DMS79 treated with DMSO at 0.1 percent for 48 hours (cell line): ENCODE measurements around the gene NDEL1.

Source experiments
- DNase-seq: peaks from one replicate; lab custom pipeline; 2025; lab: John Stamatoyannopoulos, UW

Gene NDEL1

DNA sequence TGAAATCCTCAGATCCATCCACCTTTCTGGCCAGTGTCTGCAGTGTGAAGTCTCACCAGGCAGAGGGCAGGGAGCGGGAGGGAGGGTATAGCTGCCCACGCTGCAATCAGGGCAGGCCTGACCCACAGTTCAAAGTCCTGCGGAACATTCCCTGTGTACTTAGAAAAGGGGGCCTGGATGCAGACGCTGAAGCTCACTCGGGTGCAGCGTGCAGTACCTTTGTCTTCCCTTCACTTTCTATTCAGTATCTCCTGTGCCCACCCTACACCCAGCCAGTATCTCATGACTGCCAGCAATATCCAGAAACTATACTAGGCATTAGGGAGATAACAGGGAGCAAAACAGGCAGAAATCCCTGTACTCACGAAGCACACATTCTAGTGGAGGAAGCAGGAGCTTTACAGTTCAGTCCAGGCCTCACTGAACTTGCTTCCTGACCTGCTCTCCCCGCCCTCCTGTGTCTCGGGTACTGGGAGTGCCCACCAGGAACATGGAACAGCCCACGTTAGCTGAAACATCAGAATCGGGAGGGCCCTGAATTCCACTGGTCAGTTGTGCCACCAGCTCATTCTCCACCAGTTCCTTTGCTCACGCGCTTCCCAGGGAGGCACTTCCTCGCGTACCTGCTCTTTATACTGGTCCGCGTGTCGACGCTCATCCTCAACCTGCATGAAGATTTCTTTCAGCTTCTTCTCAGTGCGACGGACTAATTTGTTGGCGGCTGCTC, 42.2 kb downstream of the NDEL1 start:
- no peak for DNase-seq

DNA sequence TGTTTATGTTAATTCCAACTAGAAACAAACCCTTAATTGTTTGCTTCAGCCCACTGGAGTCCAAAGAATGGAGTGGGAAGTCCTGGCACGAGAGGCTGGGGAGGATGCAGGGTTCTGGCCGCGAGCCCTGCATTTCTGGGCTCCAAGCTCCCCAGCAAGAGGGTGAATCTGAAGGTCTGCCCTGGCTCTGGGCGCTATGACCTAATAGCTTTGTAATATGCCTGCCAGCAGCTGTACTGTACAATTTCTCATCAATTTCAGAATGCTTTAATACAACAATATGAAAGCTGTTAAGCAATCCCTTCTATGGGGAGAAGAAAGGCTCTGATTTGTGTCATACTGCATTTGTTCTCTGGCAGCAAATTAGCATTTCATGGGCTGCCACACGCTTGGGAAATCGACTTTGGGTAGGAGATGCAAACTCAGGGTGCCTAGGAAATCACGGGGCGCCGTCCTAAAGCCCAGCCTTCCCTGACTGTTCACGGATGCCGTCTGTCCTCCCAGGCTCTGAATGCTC, 43.8 kb downstream of the NDEL1 start:
- DNase-seq, result no peak

DNA sequence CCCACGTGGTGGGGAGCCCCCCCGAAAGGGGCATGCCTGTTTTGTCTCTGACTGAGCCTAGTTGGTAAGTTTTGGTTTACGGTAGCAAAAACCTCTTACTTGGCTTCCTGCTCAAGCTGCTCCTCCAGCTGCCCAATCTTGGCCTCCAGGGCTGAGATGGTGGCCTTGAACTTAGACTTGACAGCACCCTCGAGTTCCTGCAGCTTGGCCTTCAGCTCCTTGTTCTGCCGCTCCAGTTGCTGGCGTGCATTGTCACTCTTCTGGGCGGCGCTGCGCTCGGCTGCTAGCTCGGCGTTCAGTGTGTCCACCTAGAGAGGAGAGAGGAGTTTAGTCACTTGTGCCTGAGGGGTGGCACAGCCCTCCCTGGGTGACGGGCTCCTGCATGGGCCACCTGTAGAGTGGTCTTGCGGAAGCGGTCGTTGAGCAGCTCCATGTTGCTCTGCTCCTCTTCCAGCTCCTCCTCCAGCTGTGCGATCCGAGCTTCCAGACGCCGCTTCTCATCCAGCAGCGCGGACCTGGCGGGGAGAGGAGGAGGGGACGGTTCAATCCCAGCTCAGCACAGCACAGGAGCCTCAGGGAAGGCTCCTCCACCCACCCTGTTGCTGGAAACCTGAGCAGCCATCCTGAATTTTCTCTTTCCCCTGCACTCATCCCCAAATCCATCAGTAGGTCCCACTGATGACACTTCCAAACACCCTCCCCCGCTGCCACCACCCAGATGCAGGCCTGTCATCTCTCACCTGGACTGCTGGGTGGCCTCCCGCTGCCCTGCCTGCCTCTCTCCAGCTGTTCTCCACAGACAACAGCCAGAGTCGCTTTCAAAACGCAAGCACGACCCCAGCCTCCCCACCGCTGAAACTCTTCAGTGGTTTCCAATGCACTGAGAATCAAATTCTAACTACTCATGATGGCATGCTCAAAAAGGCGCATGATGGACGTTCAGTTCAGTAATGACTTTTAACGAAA, 44.6 kb downstream of the NDEL1 start:
- no peak for DNase-seq

- no peak for DNase-seq
Measured at GRCh38 chr17:8481089-8481488, 45.4 kb downstream of the NDEL1 start.

- no peak for DNase-seq
Measured at GRCh38 chr17:8481703-8482102, 46.0 kb downstream of the NDEL1 start.

- no peak for DNase-seq
Measured at GRCh38 chr17:8482546-8482945, 46.9 kb downstream of the NDEL1 start.

DNA sequence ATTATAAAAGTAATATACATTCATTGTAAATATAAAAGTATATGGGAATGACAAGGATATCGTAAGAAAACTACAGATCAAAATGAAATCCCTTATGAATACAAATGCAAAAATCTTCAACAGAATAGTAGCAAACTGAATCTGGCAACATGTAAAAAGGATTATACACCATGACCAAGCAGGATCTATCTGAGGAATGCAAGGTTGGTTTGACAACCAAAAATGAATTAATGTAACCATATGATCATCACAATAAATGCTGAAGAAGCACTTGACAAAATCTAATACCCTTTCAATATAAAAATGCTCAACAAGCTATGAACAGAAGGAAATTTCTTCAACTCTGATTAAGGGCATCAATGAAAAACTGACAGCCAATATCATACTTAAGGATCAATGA, 48.8 kb downstream of the NDEL1 start:
- DNase-seq, result no peak

- no peak for DNase-seq
Measured at GRCh38 chr17:8485491-8485890, 49.8 kb downstream of the NDEL1 start.

DNA sequence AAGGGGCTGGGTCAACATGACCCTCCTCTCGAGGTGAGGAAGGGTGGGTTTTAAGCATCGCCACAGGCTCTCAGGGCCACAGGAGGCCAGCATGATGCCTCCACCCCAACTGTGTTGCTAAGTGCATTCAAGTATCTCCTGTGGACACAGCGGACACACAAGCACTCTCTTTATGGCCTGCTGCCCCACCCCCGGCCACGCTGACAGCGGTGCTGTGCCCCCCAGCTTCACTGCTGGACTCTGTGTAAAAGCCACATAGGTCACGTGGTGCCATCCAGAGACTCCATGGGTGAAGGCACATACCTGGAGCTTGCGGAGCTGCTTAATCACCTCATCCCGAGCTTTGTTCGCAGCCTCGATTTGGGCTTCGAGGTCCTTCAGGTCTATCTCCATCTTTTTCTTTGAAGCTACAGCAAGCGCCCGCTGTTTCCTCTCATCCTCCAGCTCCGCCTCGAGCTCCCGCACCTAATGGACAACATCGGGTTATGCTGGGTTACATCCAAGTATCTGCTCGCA, 51.5 kb downstream of the NDEL1 start:
- no peak for DNase-seq

DNA sequence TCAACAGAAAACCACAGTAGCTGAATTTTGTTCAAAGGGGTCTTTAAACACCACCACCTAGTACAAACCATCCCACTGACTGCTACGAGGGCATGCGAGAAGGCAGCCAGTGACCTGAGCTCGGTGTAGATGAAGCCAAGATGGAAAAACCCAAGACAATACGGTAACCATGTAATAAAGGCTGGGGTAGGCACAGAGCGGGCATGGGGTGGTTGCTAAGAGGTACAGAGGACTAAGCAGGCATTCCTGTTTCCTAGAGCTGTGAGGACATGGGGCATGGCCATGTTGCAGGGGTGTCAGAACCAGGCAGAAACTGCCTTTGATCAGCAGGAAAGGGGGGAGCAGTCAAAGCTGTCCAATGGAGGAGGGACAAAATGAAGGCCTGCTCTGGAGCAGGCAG, 52.1 kb downstream of the NDEL1 start:
- no peak for DNase-seq

DNA sequence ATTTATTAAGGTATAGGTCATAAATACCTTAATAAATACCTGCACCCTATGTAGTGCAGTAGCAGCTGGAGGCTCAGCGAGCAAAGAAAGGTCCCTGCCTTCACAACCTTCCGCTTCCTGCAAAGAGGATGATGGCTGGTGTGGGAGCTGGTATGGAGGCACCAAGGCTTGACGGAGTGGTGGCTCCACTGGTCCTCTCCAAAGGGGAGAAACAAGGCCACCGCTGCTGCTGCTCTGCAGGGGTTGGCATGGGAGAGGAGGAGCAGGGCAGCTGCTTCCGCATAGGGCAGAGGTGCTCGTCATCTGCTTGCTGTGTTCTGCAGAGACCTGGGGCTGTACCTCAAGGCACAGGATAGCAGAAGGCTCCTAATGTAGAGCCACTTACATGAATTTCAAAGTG, 52.8 kb downstream of the NDEL1 start:
- DNase-seq, result no peak

GRCh38 chr17:8488901-8489300, 53.2 kb downstream of the NDEL1 start:
- DNase-seq, result no peak

DNA sequence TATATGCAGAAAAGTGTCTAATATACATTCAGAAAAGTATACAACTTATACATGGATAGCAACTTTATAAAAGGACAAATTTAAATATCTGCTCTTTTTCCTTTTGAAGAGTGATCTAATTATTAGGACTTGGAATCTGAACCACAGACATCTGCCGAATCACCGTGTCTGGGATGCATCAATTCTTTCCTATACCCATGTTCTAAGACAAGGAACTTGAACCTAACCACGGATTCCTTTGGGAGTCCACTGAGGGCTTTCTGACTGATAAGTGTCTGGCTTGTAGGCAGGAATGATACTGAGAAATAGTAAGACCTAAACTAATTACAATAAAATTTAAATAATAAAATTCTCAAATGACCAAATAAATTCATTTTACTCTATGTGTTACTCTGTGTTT, 54.2 kb downstream of the NDEL1 start:
- DNase-seq, result no peak

GRCh38 chr17:8490256-8491023, 54.8 kb downstream of the NDEL1 start:
- no peak for DNase-seq

DNA sequence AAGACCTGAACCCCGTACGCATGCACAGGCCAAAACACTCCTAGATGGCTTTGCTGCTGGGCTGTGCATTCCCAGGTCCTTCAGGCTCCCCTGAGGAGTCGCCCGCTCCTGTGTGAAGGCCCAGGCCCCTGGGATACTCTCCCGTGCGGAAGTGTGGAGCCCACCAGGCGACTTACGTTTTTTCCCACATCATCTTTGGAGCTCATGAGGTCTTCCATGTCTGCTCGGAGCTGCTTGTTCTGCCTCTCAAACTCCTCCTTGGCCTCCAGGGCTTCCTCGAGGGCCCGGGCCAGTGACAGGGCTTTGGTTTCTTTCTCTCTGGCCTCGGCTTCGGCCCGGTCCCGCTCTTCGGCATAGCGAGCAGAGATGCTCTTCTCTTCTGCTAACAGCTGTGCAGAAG, 56.4 kb downstream of the NDEL1 start:
- no peak for DNase-seq

DNA sequence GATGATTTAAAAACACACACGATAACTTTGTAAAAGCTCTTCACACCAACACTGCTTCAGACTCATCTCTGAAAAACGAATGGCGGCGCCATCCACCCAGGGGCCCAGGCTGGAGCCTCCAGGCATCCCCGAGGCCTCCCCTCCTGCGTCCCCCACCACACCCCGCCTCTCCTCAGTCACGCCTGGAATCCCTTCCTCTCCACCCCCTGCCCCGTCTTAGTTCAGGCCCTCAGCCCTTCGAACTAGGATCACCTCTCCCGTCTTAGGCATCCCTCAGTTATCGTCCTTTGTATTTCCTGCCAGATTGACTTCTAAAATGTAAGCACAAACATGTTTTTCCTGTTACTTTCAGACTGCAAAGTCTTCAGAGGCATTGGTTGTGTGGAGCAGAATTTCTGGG, 58.3 kb downstream of the NDEL1 start:
- DNase-seq, result no peak

DNA sequence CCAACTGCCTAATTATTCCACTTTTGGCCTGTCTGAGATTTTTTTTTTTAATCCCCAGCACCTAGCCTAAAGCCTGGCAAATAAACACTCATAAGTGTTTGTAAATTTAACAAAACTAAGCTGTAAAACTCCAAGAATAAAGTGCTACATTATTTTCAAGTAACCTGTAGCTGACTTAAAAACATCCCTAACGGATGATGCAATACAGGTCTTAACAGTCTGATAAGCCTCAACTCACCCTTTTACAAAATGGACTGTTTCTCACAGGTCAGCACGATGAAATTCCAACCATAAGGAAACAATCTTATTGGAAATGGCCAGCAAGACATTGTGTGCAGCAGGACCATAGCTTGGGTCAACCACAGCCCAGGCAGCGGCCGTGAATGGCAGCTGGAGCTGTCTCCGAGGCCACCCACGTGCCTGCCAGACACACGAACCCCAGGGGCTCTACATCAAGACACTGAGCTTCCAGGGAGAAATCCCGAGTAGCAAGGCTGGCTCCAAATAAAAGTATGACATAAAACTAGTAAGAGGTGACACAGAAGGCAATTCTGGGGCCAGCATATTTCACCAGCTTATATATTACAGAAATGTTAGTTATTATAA, 58.9 kb downstream of the NDEL1 start:
- DNase-seq, result no peak

- no peak for DNase-seq
Measured at GRCh38 chr17:8496081-8496480, 60.4 kb downstream of the NDEL1 start.

GRCh38 chr17:8499171-8499570, 63.5 kb downstream of the NDEL1 start:
- DNase-seq, result no peak

DNA sequence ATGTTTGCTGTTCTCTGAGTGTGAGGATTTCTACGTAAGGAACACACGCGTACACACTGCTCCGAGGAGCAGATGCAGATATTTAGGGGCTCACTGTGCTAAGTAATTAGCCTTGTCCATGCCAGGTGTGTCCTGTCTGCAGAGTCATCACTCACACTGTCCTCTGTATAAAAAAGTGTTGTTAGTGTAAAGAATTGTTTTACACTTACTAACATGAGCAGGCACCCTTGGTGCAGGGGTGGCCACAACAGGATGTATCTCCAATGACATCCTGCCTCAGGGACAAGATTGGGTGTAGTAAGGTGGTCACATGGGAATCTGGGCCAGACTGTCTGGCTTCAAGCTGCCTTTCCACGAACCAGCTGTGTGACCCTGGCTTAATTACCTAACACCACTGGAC, 63.9 kb downstream of the NDEL1 start:
- DNase-seq, result no peak

- no peak for DNase-seq
Measured at GRCh38 chr17:8500609-8501008, 64.9 kb downstream of the NDEL1 start.

- no peak for DNase-seq
Measured at GRCh38 chr17:8502126-8502525, 66.4 kb downstream of the NDEL1 start.
